H9 (cell line): Measurements from ENCODE around the gene CDH9. TPM values are rescaled to one million over a fixed set of nuclear protein-coding genes. Genes with fewer than 3 reads are reported as not detected.

ENCODE experiments used
- DNase-seq: peaks from one replicate; pipeline ENCODE4 v3.0.0-alpha.2; 2017
- H2AFZ ChIP-seq: one replicate; pipeline ENCODE4 v1.6.1; 2013; ENCODE audit warnings: mild to moderate bottlenecking, low read length, control low read depth, moderate library complexity
- H2AK5ac ChIP-seq: 2 replicates; pipeline ENCODE4 v1.6.1; 2013; ENCODE audit warnings: low read length, control low read depth, mixed read lengths; ENCODE audit not compliant: insufficient read length
- H2BK120ac ChIP-seq: one replicate; pipeline ENCODE4 v1.6.1; 2013; ENCODE audit warnings: low read depth, mild to moderate bottlenecking, low read length, control low read depth, inconsistent platforms; ENCODE audit not compliant: poor library complexity, severe bottlenecking
- H2BK12ac ChIP-seq: 2 replicates; pipeline ENCODE4 v1.6.1; 2013; ENCODE audit warnings: low read length, control low read depth, mixed read lengths, low read depth; ENCODE audit not compliant: insufficient read length
- H2BK15ac ChIP-seq: 2 replicates; pipeline ENCODE4 v1.6.1; 2013; ENCODE audit warnings: low read depth, low read length, control low read depth
- H2BK20ac ChIP-seq: one replicate; pipeline ENCODE4 v1.6.1; 2013; ENCODE audit warnings: low read depth, mild to moderate bottlenecking, low read length, control low read depth, inconsistent platforms; ENCODE audit not compliant: poor library complexity, severe bottlenecking
- H2BK5ac ChIP-seq: 2 replicates; pipeline ENCODE4 v1.6.1; 2013; ENCODE audit warnings: low read length, control low read depth, mixed read lengths; ENCODE audit not compliant: insufficient read length
- H3K14ac ChIP-seq: 2 replicates; pipeline ENCODE4 v1.6.1; 2013; ENCODE audit warnings: low read length, control low read depth; ENCODE audit not compliant: insufficient read depth
- H3K18ac ChIP-seq: 2 replicates; pipeline ENCODE4 v1.6.1; 2013; ENCODE audit warnings: low read depth, mild to moderate bottlenecking, mixed read lengths, low read length, control low read depth; ENCODE audit not compliant: insufficient read length
- H3K23ac ChIP-seq: 2 replicates; pipeline ENCODE4 v1.6.1; 2013; ENCODE audit warnings: low read length, control low read depth, mixed read lengths, low read depth; ENCODE audit not compliant: insufficient read length
- H3K23me2 ChIP-seq: 2 replicates; pipeline ENCODE4 v1.6.1; 2013; ENCODE audit warnings: low read depth, mild to moderate bottlenecking, mixed read lengths, low read length, control low read depth; ENCODE audit not compliant: insufficient read length, poor library complexity, severe bottlenecking
- H3K27ac ChIP-seq: 2 replicates; pipeline ENCODE4 v1.5.1; 2013; ENCODE audit warnings: low read length, control low read depth, mixed read lengths, low read depth; ENCODE audit not compliant: insufficient read length
- H3K27me3 ChIP-seq: 2 replicates; pipeline ENCODE4 v1.6.1; 2013; ENCODE audit warnings: low read length, control low read depth, inconsistent platforms; ENCODE audit not compliant: insufficient read depth
- H3K4ac ChIP-seq: 2 replicates; pipeline ENCODE4 v1.6.1; 2013; ENCODE audit warnings: low read depth, mild to moderate bottlenecking, control low read depth, inconsistent platforms, low read length, moderate library complexity
- H3K4me1 ChIP-seq: 2 replicates; pipeline ENCODE4 v1.6.1; 2013; ENCODE audit warnings: low read length, control low read depth, inconsistent platforms; ENCODE audit not compliant: insufficient read depth
- H3K4me2 ChIP-seq: 2 replicates; pipeline ENCODE4 v1.6.1; 2013; ENCODE audit warnings: low read length, control low read depth, mixed read lengths; ENCODE audit not compliant: insufficient read length, insufficient read depth
- H3K56ac ChIP-seq: 2 replicates; pipeline ENCODE4 v1.6.1; 2013; ENCODE audit warnings: low read depth, mild to moderate bottlenecking, mixed read lengths, low read length, control low read depth; ENCODE audit not compliant: insufficient read length
- H3K79me1 ChIP-seq: 2 replicates; pipeline ENCODE4 v1.6.1; 2013; ENCODE audit warnings: low read depth, mild to moderate bottlenecking, moderate library complexity, low read length, control low read depth, inconsistent platforms; ENCODE audit not compliant: insufficient read depth, poor library complexity, severe bottlenecking
- H3K79me2 ChIP-seq: 2 replicates; pipeline ENCODE4 v1.6.1; 2013; ENCODE audit warnings: low read length, control low read depth, inconsistent platforms; ENCODE audit not compliant: insufficient read depth
- H3K9ac ChIP-seq: 2 replicates; pipeline ENCODE4 v1.6.1; 2013; ENCODE audit warnings: low read length, control low read depth, mixed read lengths; ENCODE audit not compliant: insufficient read length; ENCODE audit errors: extremely low read depth
- H3K9me3 ChIP-seq: one replicate; pipeline ENCODE4 v1.6.1; 2013; ENCODE audit warnings: low read depth, low read length, inconsistent platforms; ENCODE audit not compliant: control insufficient read depth
- H3T11ph ChIP-seq: one replicate; pipeline ENCODE4 v1.6.1; 2013; ENCODE audit warnings: mild to moderate bottlenecking, low read length, control low read depth, inconsistent platforms
- H4K20me1 ChIP-seq: one replicate; pipeline ENCODE4 v1.6.1; 2013; ENCODE audit not compliant: control insufficient read depth, insufficient read length, insufficient read depth
- H4K5ac ChIP-seq: 2 replicates; pipeline ENCODE4 v1.6.1; 2013; ENCODE audit warnings: low read depth, mild to moderate bottlenecking, mixed read lengths, low read length, control low read depth; ENCODE audit not compliant: insufficient read length
- H4K8ac ChIP-seq: replicated peaks from 2 replicates; pipeline ENCODE4 v1.6.1; 2013; ENCODE audit warnings: low read length, control low read depth, mixed read lengths, low read depth; ENCODE audit not compliant: insufficient read length
- H4K91ac ChIP-seq: 2 replicates; pipeline ENCODE4 v1.6.1; 2013; ENCODE audit warnings: low read depth, mild to moderate bottlenecking, moderate library complexity, mixed read lengths, low read length, control low read depth; ENCODE audit not compliant: insufficient read length
- H3K27ac Mint-ChIP-seq, 3 experiments: 2 replicates in 2 of 3; 3 replicates in 1 of 3; pipeline ENCODE4 v1.8.0; 2020 to 2021; ENCODE audit warnings: mixed read lengths in 3 of 3, mild to moderate bottlenecking in 1 of 3, moderate library complexity in 1 of 3
- H3K27me3 Mint-ChIP-seq: 2 replicates; pipeline ENCODE4 v1.8.0; 2021; ENCODE audit warnings: low read depth, mild to moderate bottlenecking, moderate library complexity, mixed read lengths
- H3K36me3 Mint-ChIP-seq, 3 experiments: 2 replicates in 2 of 3; 3 replicates in 1 of 3; pipeline ENCODE4 v1.8.0; 2020 to 2021; ENCODE audit warnings: low read depth in 3 of 3, mixed read lengths in 3 of 3; ENCODE audit not compliant: insufficient read depth in 1 of 3
- H3K4me1 Mint-ChIP-seq, 2 experiments: 2 replicates each; pipeline ENCODE4 v1.8.0; 2020; ENCODE audit warnings: mixed read lengths in 2 of 2
- H3K4me3 Mint-ChIP-seq, 2 experiments: 2 replicates in 1 of 2; 3 replicates in 1 of 2; pipeline ENCODE4 v1.8.0; 2020 to 2021; ENCODE audit warnings: mild to moderate bottlenecking in 2 of 2, mixed read lengths in 2 of 2, moderate library complexity in 1 of 2
- H3K9me3 Mint-ChIP-seq, 2 experiments: 2 replicates in 1 of 2; 3 replicates in 1 of 2; pipeline ENCODE4 v1.8.0; 2020; ENCODE audit warnings: mild to moderate bottlenecking in 2 of 2, mixed read lengths in 2 of 2, moderate library complexity in 1 of 2
- WGBS: extraction: QIAGEN DNeasy Blood & Tissue Kit; methylation state at CpG from one replicate; pipeline ENCODE4 v1.1.7; 2013; ENCODE audit warnings: missing lambda C conversion rate, low lambda C conversion rate, mixed read lengths; ENCODE audit not compliant: insufficient read length; ENCODE audit errors: extremely low coverage; 5-methylcytosine and 5-hydroxymethylcytosine counted together
- total RNA-seq: library from RNA; stranded (reverse); gene quantifications from 2 replicates; pipeline ENCODE4 v1.2.1, GENCODE V29; 2021
- TF ChIP-seq, protein P1 (sequence below): fragments of 200-600 bp; sonication (generic); conservative IDR thresholded peaks from 3 replicates; pipeline ENCODE4 v1.8.0; 2021; ENCODE audit warnings: antibody characterized with exemption, mild to moderate bottlenecking

Gene CDH9
- total RNA-seq, 1 experiment from 2014 or later, result 0.61 TPM

GRCh38 chr5:26981750-26982149 is 56.6 kb downstream of the CDH9 start:
- no peak overlapping the region for H3K14ac ChIP-seq
- no peaks in the 10 kb centered on the region for H3K79me1 ChIP-seq
- H3K56ac ChIP-seq, result no peak overlapping the region
- H3K23me2 ChIP-seq, result no peaks in the 10 kb centered on the region
- no peak overlapping the region for H2BK15ac ChIP-seq
- H3K27ac ChIP-seq, result no peak overlapping the region
- H3K4me1 Mint-ChIP-seq, result no peaks in the 10 kb centered on the region
- H3K27me3 ChIP-seq, result no peaks in the 10 kb centered on the region
- no peak overlapping the region for H3K23ac ChIP-seq
- H4K8ac ChIP-seq, result no peak overlapping the region
- no peak overlapping the region for H2AK5ac ChIP-seq
- no peak overlapping the region for H3K4me3 Mint-ChIP-seq
- no peaks in the 10 kb centered on the region for H3K4me1 ChIP-seq
- H3K9ac ChIP-seq, result no peak overlapping the region
- no peak overlapping the region for H2BK120ac ChIP-seq
- H3K9me3 Mint-ChIP-seq, result no peaks in the 10 kb centered on the region
- no peak overlapping the region for H2AFZ ChIP-seq
- no peak overlapping the region for H4K91ac ChIP-seq
- H3T11ph ChIP-seq, result no peak overlapping the region
- no peak overlapping the region for H3K18ac ChIP-seq
- no CpG with 5 or more reads among the region's 3 CpGs for WGBS
- H3K27ac Mint-ChIP-seq, result no peak overlapping the region
- no peak for DNase-seq
- no peaks in the 10 kb centered on the region for H3K27me3 Mint-ChIP-seq
- H2BK12ac ChIP-seq, result no peak overlapping the region
- H4K5ac ChIP-seq, result no peak overlapping the region
- H3K36me3 Mint-ChIP-seq, result no peaks in the 10 kb centered on the region; a peak in 1 of 7 replicates
- no peak overlapping the region for H3K4me2 ChIP-seq
- H4K20me1 ChIP-seq, result no peaks in the 10 kb centered on the region
- no peaks in the 10 kb centered on the region for H3K9me3 ChIP-seq
- no peak overlapping the region for H2BK20ac ChIP-seq
- no peak overlapping the region for H2BK5ac ChIP-seq
- TF ChIP-seq, protein P1, sequence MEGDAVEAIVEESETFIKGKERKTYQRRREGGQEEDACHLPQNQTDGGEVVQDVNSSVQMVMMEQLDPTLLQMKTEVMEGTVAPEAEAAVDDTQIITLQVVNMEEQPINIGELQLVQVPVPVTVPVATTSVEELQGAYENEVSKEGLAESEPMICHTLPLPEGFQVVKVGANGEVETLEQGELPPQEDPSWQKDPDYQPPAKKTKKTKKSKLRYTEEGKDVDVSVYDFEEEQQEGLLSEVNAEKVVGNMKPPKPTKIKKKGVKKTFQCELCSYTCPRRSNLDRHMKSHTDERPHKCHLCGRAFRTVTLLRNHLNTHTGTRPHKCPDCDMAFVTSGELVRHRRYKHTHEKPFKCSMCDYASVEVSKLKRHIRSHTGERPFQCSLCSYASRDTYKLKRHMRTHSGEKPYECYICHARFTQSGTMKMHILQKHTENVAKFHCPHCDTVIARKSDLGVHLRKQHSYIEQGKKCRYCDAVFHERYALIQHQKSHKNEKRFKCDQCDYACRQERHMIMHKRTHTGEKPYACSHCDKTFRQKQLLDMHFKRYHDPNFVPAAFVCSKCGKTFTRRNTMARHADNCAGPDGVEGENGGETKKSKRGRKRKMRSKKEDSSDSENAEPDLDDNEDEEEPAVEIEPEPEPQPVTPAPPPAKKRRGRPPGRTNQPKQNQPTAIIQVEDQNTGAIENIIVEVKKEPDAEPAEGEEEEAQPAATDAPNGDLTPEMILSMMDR, result no peak
- H3K79me2 ChIP-seq, result no peaks in the 10 kb centered on the region
- H3K4ac ChIP-seq, result no peak overlapping the region
